Activated B cell treated with CpG ODN at 0.5 μM for 24 hours (primary cell): ENCODE results near the gene RNF180. TPM values are rescaled to one million over a fixed set of nuclear protein-coding genes. Genes with fewer than 3 reads are reported as not detected.
"Not testable (repeated sequence)": the region's sequence is repeated elsewhere in the genome, so short reads cannot be mapped to it uniquely, and the experiment has no call there.

Source experiments
- ATAC-seq: fragments of 200-7000 bp; cut with Tn5 transposase; one replicate; pipeline ENCODE4 v1.10.0; 2021; ENCODE audit warnings: low read depth, mild to moderate bottlenecking, moderate library complexity
- CTCF ChIA-PET: fragments of 350-600 bp; sonication (Branson Sonifier 250); formaldehyde crosslinking; loops from one replicate; lab custom pipeline; 2021; ENCODE audit warnings: antibody characterized with exemption; lab: Charles Lee
- POLR2A ChIA-PET: fragments of 350-600 bp; sonication (Branson Sonifier 250); formaldehyde crosslinking; loops from one replicate; lab custom pipeline; 2021; ENCODE audit warnings: antibody characterized with exemption; lab: Charles Lee
- DNase-seq: peaks from one replicate; pipeline ENCODE4 v3.0.0; 2022
- H3K27ac Mint-ChIP-seq: one replicate; pipeline ENCODE4 v1.8.0; 2020; ENCODE audit warnings: mixed read lengths
- H3K27me3 Mint-ChIP-seq: one replicate; pipeline ENCODE4 v1.8.0; 2021; ENCODE audit warnings: mixed read lengths
- H3K36me3 Mint-ChIP-seq: one replicate; pipeline ENCODE4 v1.8.0; 2021; ENCODE audit warnings: low read depth, mixed read lengths
- H3K4me1 Mint-ChIP-seq: one replicate; pipeline ENCODE4 v1.8.0; 2021; ENCODE audit warnings: mixed read lengths
- H3K4me3 Mint-ChIP-seq: one replicate; pipeline ENCODE4 v1.8.0; 2020; ENCODE audit warnings: mild to moderate bottlenecking, mixed read lengths
- H3K9me3 Mint-ChIP-seq: one replicate; pipeline ENCODE4 v1.8.0; 2020; ENCODE audit warnings: mixed read lengths
- intact Hi-C: fragments of 100-400 bp; cut with micrococcal nuclease; formaldehyde crosslinking; loops from one replicate; pipeline ENCODE4 v1.15.1; 2024
- total RNA-seq: library from RNA; stranded (reverse); gene quantifications from 2 replicates; pipeline ENCODE4 v1.2.3, GENCODE V29; 2022
- TF ChIP-seq, protein P1 (sequence below): fragments of 200-600 bp; IDR thresholded peaks from one replicate; pipeline ENCODE4 v1.8.0; 2022; ENCODE audit warnings: antibody characterized with exemption, mild to moderate bottlenecking

RNF180 gene
- total RNA-seq, 1 donor from 2014 or later: not detected

DNA sequence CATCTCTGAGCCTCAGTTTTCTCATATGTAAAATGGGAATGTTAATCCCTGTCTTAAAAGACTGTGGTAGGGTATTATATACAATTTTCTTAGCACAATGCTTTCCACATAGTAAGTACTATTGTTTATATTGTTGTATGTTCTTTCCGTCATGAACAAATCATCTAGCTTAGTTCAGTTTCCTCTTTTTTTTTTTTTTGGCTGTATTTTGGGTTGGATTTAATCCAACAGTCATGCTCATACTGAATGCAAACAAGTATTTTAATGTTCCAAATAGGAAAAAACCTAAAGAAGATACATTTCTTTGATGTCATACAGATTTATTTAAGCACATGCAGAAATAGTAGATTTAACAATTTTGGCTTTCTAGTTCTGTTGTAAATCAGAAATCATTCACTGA, 95.1 kb downstream of the RNF180 start:
- Mint-ChIP-seq H3K4me3 (no peak overlapping the region), H3K4me1 (no peaks in the 10 kb centered on the region), H3K9me3 (no peaks in the 10 kb centered on the region), H3K27me3 (no peaks in the 10 kb centered on the region), H3K27ac (no peak overlapping the region), H3K36me3 (no peaks in the 10 kb centered on the region)
- ATAC-seq (no peak), DNase-seq (no peak)
- intact Hi-C loops: no loop called here
- POLR2A ChIA-PET: no interaction called here
- TF ChIP-seq, protein P1, sequence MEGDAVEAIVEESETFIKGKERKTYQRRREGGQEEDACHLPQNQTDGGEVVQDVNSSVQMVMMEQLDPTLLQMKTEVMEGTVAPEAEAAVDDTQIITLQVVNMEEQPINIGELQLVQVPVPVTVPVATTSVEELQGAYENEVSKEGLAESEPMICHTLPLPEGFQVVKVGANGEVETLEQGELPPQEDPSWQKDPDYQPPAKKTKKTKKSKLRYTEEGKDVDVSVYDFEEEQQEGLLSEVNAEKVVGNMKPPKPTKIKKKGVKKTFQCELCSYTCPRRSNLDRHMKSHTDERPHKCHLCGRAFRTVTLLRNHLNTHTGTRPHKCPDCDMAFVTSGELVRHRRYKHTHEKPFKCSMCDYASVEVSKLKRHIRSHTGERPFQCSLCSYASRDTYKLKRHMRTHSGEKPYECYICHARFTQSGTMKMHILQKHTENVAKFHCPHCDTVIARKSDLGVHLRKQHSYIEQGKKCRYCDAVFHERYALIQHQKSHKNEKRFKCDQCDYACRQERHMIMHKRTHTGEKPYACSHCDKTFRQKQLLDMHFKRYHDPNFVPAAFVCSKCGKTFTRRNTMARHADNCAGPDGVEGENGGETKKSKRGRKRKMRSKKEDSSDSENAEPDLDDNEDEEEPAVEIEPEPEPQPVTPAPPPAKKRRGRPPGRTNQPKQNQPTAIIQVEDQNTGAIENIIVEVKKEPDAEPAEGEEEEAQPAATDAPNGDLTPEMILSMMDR: no peak
- CTCF ChIA-PET: no interaction called here

- Mint-ChIP-seq H3K36me3 (no peaks in the 10 kb centered on the region), H3K27me3 (no peaks in the 10 kb centered on the region), H3K4me3 (no peak overlapping the region), H3K4me1 (no peaks in the 10 kb centered on the region), H3K27ac (no peak overlapping the region), H3K9me3 (no peaks in the 10 kb centered on the region)
- intact Hi-C loops: no loop called here
- TF ChIP-seq, protein P1: no peak
- DNase-seq: no peak
- ATAC-seq: no peak
- POLR2A ChIA-PET: no interaction called here
- CTCF ChIA-PET: no interaction called here
These were observed 103.5 kb downstream of the RNF180 start for GRCh38 chr5:64269164-64269563.

DNA sequence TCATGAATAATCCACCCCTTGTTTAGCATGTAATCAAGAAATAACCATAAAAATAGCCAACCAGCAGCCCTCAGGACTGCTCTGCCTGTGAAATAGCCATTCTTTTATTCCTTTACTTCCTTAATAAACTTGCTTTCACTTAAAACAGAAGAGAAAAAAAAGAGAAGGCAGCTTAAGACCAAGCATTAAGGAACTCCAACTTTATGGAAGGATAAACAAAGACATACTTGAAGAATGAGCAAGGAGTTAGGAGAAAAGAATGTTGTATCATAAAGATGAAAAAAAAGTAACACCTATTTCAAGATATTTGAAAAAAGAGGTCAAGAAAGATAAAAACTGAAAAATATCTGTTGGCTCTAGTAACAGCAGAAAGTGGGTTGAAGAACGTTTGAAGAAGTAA, 107.6 kb downstream of the RNF180 start:
- TF ChIP-seq, protein P1: no peak
- ATAC-seq: no peak
- Mint-ChIP-seq H3K27ac (no peak overlapping the region), H3K9me3 (no peaks in the 10 kb centered on the region), H3K36me3 (no peaks in the 10 kb centered on the region), H3K4me1 (no peaks in the 10 kb centered on the region), H3K27me3 (no peaks in the 10 kb centered on the region), H3K4me3 (no peak overlapping the region)
- intact Hi-C loops: no loop called here
- ChIA-PET POLR2A (no interaction called here), CTCF (no interaction called here)
- DNase-seq: no peak

DNA sequence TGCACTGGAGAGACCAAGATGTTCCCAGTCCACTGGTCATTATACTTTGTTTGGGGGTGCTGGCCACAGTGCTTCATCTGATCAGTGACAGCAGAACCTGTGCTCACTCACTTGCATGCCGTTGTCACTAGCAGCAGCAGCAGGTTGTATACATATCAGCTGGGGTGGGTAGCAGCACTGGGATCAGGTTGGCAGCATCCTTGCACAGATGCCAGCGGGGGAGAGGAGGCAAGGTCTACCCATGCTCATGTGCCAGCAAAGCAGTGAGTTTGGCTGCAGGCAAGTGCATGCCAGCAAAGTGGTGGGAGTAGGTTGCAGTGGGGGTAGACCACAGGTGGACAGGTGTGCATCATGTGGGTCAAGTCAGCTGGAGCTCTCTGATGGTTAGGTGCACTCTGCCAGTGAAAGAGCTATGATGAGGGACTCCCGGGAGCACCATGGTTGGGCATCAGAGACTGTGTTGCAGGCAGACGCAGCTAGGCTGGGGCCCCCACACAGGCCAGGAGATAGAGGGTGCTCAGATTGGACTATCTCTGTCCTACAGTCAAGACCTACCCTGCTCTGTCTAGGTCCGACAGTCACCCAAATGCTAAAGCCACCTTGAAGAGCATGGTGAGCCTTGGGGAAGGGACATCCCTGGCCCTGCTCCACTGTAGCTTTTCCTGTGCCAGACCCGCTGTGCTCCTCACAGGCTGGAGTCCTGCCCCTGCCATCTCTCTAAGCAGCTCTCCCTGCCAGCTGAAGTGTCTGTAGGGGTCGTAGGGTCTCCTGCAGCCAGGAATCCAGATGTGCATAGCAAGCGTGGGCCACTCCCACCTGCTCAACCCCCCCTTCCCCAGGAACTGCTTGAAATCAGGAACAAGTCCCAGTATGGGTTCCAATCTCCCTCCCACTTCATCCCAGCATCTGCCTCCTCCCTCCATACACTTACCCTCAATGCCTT, 119.8 kb downstream of the RNF180 start:
- Mint-ChIP-seq H3K9me3 (peaks cover 25% of the 10 kb centered on the region), H3K27ac (no peak overlapping the region), H3K4me1 (no peaks in the 10 kb centered on the region), H3K36me3 (no peaks in the 10 kb centered on the region), H3K27me3 (no peaks in the 10 kb centered on the region), H3K4me3 (no peak overlapping the region)
- TF ChIP-seq, protein P1: no peak
- no peak for DNase-seq
- intact Hi-C loops: no loop called here
- ChIA-PET CTCF (no interaction called here), POLR2A (no interaction called here)
- no peak for ATAC-seq

DNA sequence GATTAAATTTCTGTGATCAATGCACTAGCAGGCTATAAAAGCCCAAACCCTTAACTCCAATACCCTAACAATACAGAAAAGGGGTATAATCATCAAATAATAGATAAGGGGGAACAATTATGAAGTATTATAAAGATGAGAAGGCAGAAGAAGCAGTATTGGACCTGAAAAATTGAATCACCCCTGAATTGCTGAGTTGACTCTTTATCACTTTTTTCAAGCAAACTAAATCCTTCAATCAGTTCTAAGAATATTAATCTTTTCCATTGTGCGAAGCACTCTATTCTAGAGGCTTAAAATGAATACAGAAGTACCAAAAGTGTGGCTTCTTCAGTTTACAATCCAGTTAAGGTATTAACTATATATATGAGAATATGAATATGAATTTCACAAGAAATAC, 120.7 kb downstream of the RNF180 start:
- H3K36me3 Mint-ChIP-seq: no peaks in the 10 kb centered on the region
- no peak for ATAC-seq
- H3K27me3 Mint-ChIP-seq: no peaks in the 10 kb centered on the region
- H3K4me3 Mint-ChIP-seq: no peak overlapping the region
- H3K27ac Mint-ChIP-seq: no peak overlapping the region
- intact Hi-C loops: no loop called here
- CTCF ChIA-PET: no interaction called here
- no peak for DNase-seq
- peaks cover 20% of the 10 kb centered on the region for H3K9me3 Mint-ChIP-seq
- no peaks in the 10 kb centered on the region for H3K4me1 Mint-ChIP-seq
- TF ChIP-seq, protein P1: no peak
- POLR2A ChIA-PET: no interaction called here

GRCh38 chr5:64288496-64288895, 122.9 kb downstream of the RNF180 start:
- H3K27me3 Mint-ChIP-seq, CTCF ChIA-PET, DNase-seq, ATAC-seq, H3K27ac Mint-ChIP-seq, POLR2A ChIA-PET, H3K4me1 Mint-ChIP-seq, H3K36me3 Mint-ChIP-seq, intact Hi-C loops, H3K4me3 Mint-ChIP-seq: not testable (repeated sequence)
- peaks cover 11% of the 10 kb centered on the region for H3K9me3 Mint-ChIP-seq
